ENCODE results near the gene STAMBPL1. TPM values are rescaled to one million over a fixed set of nuclear protein-coding genes. Genes with fewer than 3 reads are reported as not detected.

STAMBPL1 gene
- total RNA-seq, 1 experiment from 2014 or later = 25.2 TPM

DNA sequence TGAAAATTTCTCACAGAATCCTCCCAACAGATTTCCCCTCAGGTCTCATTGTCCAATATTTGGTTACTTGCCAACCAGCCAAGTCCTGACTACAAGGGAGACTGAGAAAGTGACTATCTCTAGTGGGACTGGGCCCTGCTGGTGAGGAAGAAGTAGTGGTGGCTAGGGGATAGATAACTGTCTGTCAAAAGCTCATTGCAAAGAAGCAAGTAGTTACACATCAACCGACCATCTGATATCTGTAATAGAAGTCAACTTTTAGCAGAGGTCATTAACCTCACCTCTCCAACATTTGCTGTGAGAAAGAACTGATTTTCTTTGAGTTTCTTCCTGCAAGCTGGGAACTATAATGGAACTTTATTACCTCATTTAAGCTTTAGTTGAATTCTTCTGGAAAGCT is 15.2 kb downstream of the STAMBPL1 start:
- Histone ChIP-seq H3K9me3 (ENCODE audit: control insufficient read depth, insufficient read depth, low read depth, low read length) (no peaks in the 10 kb centered on the region), H3K36me3 (ENCODE audit: control insufficient read depth, insufficient read depth, low read length) (no peaks in the 10 kb centered on the region), H3K4me1 (ENCODE audit: control insufficient read depth, insufficient read depth, low read length) (peaks cover 66% of the 10 kb centered on the region), H3K4me3 (ENCODE audit: low read depth in 2 of 2, low read length in 2 of 2) (no peak overlapping the region), H3K27ac (ENCODE audit: low read length) (peak overlapping the region; percentile 83), H3K27me3 (ENCODE audit: control insufficient read depth, insufficient read depth, low read length) (no peaks in the 10 kb centered on the region)
- intact Hi-C loops (cut with micrococcal nuclease; ENCODE audit: unreplicated experiment) (no loop called here), in situ Hi-C loops (cut with HindIII; ENCODE audit: low pct_unique_long_range_greater_than_20kb, low sequenced_read_pairs) (no loop called here)
- no peak for DNase-seq (ENCODE audit: low read depth, low spot score)
- BruUV-seq (replicated peaks) = no TSS peak
- TF ChIP-seq TCF7L2 (IDR thresholded peaks at IDR 0.05; ENCODE audit: low read depth, low read length) = no peak
- no peak for TF ChIP-seq SIN3A (IDR thresholded peaks at IDR 0.05; ENCODE audit: borderline replicate concordance, insufficient read depth, low read depth, low read length)
- TF ChIP-seq, protein P1, sequence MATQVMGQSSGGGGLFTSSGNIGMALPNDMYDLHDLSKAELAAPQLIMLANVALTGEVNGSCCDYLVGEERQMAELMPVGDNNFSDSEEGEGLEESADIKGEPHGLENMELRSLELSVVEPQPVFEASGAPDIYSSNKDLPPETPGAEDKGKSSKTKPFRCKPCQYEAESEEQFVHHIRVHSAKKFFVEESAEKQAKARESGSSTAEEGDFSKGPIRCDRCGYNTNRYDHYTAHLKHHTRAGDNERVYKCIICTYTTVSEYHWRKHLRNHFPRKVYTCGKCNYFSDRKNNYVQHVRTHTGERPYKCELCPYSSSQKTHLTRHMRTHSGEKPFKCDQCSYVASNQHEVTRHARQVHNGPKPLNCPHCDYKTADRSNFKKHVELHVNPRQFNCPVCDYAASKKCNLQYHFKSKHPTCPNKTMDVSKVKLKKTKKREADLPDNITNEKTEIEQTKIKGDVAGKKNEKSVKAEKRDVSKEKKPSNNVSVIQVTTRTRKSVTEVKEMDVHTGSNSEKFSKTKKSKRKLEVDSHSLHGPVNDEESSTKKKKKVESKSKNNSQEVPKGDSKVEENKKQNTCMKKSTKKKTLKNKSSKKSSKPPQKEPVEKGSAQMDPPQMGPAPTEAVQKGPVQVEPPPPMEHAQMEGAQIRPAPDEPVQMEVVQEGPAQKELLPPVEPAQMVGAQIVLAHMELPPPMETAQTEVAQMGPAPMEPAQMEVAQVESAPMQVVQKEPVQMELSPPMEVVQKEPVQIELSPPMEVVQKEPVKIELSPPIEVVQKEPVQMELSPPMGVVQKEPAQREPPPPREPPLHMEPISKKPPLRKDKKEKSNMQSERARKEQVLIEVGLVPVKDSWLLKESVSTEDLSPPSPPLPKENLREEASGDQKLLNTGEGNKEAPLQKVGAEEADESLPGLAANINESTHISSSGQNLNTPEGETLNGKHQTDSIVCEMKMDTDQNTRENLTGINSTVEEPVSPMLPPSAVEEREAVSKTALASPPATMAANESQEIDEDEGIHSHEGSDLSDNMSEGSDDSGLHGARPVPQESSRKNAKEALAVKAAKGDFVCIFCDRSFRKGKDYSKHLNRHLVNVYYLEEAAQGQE (IDR thresholded peaks at IDR 0.05; ENCODE audit: insufficient read depth in 1 of 2, low read depth in 2 of 2, low read length in 1 of 2) = no peak
- TF ChIP-seq, protein P2, sequence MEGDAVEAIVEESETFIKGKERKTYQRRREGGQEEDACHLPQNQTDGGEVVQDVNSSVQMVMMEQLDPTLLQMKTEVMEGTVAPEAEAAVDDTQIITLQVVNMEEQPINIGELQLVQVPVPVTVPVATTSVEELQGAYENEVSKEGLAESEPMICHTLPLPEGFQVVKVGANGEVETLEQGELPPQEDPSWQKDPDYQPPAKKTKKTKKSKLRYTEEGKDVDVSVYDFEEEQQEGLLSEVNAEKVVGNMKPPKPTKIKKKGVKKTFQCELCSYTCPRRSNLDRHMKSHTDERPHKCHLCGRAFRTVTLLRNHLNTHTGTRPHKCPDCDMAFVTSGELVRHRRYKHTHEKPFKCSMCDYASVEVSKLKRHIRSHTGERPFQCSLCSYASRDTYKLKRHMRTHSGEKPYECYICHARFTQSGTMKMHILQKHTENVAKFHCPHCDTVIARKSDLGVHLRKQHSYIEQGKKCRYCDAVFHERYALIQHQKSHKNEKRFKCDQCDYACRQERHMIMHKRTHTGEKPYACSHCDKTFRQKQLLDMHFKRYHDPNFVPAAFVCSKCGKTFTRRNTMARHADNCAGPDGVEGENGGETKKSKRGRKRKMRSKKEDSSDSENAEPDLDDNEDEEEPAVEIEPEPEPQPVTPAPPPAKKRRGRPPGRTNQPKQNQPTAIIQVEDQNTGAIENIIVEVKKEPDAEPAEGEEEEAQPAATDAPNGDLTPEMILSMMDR (IDR thresholded peaks at IDR 0.05) = no peak
- no peak for TF ChIP-seq POLR2AphosphoS5 (IDR thresholded peaks at IDR 0.05; ENCODE audit: low read depth, low read length)
- ChIA-PET CTCF (no interaction called here), POLR2A (no interaction called here)
- ATAC-seq = no peak

DNA sequence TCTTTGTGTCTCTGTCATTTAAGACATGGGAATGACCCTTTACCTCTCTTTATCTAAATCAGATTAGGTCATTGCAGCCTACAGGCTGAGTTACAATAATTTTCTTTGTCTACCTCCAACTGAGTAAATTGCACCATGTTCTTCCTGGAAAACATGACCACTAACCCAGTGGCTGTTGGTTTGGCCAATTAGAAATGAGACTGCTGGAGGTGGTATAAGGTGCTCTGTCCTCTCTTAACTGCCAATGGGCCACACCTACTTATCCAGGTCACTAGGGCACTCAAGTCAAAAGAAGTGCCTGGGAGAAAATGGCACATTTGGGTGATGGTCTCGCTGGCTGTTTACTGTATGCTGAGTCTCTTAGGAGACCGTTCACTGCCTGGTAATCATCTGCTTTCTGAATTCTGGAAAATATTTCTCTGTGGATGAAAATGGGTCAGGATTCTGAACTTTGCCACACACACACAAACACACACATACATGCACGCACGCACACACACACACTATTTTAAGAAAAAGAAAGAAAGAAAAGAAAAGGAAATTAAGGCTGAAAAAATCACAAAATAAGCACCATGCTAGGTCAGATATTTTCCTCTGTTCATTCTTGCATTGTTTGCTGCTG is 16.4 kb downstream of the STAMBPL1 start:
- ChIA-PET CTCF (no interaction called here), POLR2A (no interaction called here)
- DNase-seq (ENCODE audit: low read depth, low spot score) (no peak), ATAC-seq (peak; percentile 31; the same call in 1 of the 2 replicates)
- TF ChIP-seq SIN3A (IDR thresholded peaks at IDR 0.05; ENCODE audit: borderline replicate concordance, insufficient read depth, low read depth, low read length) (no peak), TCF7L2 (IDR thresholded peaks at IDR 0.05; ENCODE audit: low read depth, low read length) (no peak), POLR2AphosphoS5 (IDR thresholded peaks at IDR 0.05; ENCODE audit: low read depth, low read length) (no peak)
- TF ChIP-seq, protein P1 (IDR thresholded peaks at IDR 0.05; ENCODE audit: insufficient read depth in 1 of 2, low read depth in 2 of 2, low read length in 1 of 2) = no peak
- TF ChIP-seq, protein P2 (IDR thresholded peaks at IDR 0.05) = no peak
- intact Hi-C loops (cut with micrococcal nuclease; ENCODE audit: unreplicated experiment) = no loop called here
- BruUV-seq (replicated peaks) = no TSS peak
- no peak overlapping the region for H3K4me3 ChIP-seq (ENCODE audit: low read depth in 2 of 2, low read length in 2 of 2)
- in situ Hi-C loops (cut with HindIII; ENCODE audit: low pct_unique_long_range_greater_than_20kb, low sequenced_read_pairs) = no loop called here
- H3K4me1 ChIP-seq (ENCODE audit: control insufficient read depth, insufficient read depth, low read length) = peaks cover 69% of the 10 kb centered on the region
- H3K27me3 ChIP-seq (ENCODE audit: control insufficient read depth, insufficient read depth, low read length) = no peaks in the 10 kb centered on the region
- no peaks in the 10 kb centered on the region for H3K36me3 ChIP-seq (ENCODE audit: control insufficient read depth, insufficient read depth, low read length)
- H3K9me3 ChIP-seq (ENCODE audit: control insufficient read depth, insufficient read depth, low read depth, low read length) = no peaks in the 10 kb centered on the region
- peak overlapping the region; percentile 83 for H3K27ac ChIP-seq (ENCODE audit: low read length)
